NCI-H526 (cell line): ENCODE results near the gene GPAT2.
A peak's percentile ranks its signal among the peaks of the same experiment; 100 is the strongest.
"Not testable (repeated sequence)": the region's sequence is repeated elsewhere in the genome, so short reads cannot be mapped to it uniquely, and the experiment has no call there.

ENCODE experiments used
- DNase-seq, 2 experiments: peaks; one replicate each; lab custom pipeline; 2025; lab: John Stamatoyannopoulos, UW

The GPAT2 gene

GRCh38 chr2:96034792-96035191 lies at the start of gene GPAT2:
TSS of gene GPAT2 (minus strand) at chr2:96034916. CDS start at chr2:96032359, 2,557 bp downstream.
- not testable (repeated sequence) for DNase-seq

GRCh38 chr2:96083989-96084857 lies 49.5 kb upstream of the GPAT2 start:
- no peak for DNase-seq

GRCh38 chr2:96083064-96083939 lies 48.6 kb upstream of the GPAT2 start:
- DNase-seq = no peak

DNA sequence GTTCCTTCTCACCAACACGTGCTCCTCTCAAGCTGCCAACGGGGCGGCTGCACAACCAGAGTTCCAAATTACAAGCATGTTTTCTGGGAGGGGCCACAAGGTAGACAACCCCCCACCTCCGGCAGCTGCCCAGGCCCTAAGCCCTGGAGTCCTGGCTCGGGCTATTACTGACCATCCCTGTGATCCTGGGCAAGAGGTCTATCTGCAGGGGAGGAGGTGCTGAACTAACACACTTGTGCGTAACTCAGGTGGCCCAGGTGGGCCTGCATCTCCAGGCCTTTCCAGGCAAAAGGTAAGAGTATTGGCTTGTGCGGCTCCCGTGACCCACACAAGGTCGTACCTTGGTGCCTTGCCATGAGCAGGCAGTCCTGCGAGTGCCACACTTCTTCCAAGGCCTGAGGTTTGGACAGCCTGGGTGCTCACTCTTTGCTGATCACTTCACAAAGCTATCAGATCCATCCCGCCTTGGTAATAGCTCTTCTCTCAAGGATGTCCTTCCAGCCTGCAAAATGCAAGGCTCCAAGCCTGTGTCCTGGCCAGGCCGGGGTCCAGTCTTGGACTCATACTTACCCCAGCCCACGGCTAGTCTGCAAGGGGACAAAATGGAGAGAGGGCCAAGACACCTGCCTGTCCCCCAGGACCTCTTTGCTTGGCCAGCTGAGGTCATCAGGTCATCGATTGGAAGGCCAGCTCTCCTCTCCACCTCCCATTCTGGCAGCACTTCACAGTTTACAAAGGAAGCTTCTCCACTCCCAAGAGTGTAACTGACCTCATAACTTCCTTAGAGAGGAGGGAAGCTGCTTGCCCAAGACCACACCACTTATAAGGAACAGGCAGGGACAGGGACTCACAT lies 47.7 kb upstream of the GPAT2 start:
- DNase-seq = no peak

DNA sequence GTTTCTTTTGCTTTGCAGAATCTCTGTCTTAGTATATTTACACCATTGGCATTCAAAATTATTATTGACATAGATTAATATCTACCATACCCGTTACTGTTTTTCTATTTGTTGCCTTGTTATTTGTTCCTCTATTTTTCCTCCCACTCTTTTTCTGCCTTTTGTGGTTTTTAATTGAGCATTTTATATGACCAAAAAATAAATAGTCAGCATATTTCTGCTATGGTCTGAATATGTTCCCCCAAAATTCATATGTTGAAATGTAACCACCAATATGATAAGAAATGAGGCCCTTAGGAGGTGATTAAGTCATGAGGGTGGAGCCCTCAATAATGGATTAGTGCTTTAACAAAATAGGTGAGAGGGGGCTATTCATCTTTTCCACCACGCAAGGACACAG lies 46.3 kb upstream of the GPAT2 start:
- DNase-seq = no peak

- DNase-seq = no peak
Measured at GRCh38 chr2:96075199-96075771, 40.6 kb upstream of the GPAT2 start.

- DNase-seq = no peak
Measured at GRCh38 chr2:96074156-96074555, 39.4 kb upstream of the GPAT2 start.

- no peak for DNase-seq
Measured at GRCh38 chr2:96073170-96073775, 38.6 kb upstream of the GPAT2 start.

- no peak for DNase-seq
Measured at GRCh38 chr2:96072746-96073145, 38.0 kb upstream of the GPAT2 start.

DNA sequence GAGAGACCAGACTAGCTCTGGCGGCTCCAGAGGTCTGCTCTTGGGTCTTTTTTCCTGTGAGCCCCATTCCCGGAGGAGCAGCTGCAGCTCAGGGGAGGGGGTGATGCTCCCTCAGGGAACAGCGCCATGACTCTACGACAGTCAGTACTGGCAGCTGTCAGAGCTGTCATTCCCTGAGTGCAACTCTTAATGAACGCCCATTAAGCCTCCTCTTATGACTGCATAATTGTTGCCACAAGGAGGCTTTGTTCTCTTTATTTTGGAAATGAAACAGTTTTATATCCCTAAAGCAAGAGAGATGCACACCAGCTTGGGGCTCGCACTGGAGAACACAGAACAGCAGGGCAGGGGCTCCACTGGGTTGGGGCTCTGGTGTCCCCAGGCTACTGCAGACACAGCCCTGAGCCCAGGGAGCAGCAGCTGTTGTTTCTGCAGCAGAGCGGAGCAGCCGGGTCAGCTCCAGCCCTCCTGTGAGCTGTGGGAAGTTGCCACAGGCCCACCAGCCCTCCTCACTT lies 37.3 kb upstream of the GPAT2 start:
- peak in 1 of 2 experiments; percentile 1 for DNase-seq

DNA sequence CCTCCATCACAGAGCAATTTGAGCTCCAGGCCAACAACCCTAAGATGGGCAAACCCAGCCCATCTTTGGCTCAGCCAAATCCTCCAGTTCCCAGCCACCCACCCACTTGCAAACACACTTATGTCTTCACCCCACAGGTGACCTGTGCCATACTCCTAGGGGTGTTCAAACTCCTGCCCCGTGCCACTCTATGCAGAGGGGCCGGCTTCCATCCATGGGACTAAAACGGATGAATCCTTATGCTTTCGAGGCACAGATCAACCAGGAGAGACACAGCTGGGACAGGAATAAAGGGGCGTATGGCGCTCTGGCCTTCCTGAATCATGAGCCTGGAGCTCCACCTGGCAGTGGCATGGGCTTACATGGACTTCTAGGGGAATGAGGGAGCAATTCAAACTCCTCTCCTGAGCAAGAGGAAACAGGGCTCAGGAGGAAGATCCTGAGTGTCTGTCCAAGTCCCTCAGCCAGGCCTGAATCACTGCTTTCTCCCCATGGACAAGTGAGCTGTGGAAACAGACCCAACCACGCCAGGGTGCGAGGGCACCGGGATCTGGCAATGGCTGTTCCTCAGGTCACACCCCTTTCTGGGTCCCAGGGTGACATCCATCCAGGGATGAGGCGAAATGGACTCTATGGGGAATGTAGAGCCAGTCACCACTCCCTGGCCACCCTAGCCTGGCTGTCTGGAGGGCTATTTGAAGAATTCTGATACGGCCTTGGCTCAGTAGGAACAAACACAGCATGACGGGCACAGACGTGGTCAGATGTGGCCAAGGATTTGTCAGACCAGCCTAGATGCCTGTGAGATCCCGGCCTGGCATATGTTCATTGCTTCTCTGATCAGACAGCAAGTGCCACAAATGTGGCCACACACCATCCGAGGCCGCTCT lies 36.6 kb upstream of the GPAT2 start:
- not testable (repeated sequence) for DNase-seq

DNA sequence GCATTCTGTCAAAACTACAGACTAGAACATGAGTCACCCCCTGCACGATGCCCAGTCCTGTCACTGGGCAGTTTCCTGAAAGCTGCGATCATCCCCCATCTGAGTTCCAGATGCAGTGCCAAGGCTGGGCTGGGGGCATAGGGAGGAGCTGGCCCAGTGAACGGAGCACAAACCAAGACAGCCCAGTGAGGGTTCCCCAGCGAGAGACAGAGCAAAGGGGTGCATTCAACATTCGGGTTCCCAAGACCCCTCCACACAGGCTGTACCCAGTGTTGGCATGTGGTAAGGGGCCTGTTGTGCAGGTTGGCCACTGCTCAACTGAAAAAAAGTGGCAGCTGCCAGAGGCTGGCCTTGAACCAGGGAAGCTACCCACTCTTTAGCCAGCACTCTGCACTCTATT lies 35.6 kb upstream of the GPAT2 start:
- not testable (repeated sequence) for DNase-seq

GRCh38 chr2:96069878-96070277 lies 35.2 kb upstream of the GPAT2 start:
- not testable (repeated sequence) for DNase-seq

DNA sequence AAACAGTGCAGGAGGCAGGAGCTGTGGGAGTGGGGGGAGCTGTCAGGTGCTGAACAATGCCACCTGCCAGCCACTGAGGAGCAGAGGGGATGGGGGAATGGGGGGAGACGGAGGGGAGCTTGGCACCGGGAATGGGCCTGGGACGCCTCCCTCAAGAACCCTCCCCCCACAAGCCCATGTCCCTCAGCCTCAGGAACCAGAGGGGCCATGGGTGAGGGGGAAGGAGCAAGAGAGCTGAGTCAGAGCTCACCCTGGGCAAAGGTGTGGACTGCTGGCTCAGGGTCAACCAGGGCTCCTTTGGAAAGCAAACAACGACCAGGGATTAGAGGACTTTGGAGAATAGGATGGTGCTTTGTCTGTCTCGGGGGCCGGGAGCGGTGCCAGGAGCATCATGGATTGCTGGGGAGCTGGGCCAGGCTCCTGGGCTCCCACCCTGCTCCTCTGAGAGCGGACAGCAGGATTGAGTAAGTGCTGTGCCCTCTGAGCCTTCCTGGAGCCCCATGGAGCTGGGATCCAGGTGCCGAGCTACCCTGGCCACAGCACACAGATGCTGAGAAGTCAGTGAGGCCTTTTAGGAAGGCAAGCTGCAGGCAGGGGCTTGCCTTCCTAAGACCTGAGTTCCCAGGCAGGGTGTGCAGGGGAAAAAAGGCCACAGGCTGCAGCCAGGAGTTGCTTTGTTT lies 33.3 kb upstream of the GPAT2 start:
- not testable (repeated sequence) for DNase-seq

DNA sequence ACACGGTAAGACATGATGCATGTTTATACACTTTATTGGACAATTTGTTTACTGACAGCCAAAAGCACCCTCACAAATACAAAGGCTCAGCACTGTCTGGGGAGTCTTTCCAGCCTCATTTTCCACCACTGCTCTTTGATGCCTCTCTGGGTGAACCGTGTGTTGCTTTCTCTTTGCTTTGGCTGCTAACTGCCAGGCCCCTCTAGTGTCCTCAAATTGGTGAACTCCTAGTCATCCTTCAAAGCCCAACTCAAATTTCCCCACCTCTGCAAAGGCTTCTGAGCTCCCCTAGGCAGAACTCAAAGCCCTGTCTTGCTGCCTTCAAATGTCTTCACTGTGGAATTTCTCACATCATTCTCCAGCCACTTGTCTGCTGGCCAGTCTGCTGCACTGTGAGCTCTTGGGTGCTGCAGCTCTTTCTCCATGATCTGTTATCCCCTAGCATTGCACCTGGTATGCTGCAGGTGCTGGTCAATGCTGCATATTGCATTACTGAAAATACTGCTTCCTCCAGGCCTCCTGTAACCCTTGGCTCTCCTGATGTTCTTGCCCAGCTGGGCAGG lies 32.5 kb upstream of the GPAT2 start:
- not testable (repeated sequence) for DNase-seq

- DNase-seq = not testable (repeated sequence)
Measured at GRCh38 chr2:96066511-96066910, 31.8 kb upstream of the GPAT2 start.

DNA sequence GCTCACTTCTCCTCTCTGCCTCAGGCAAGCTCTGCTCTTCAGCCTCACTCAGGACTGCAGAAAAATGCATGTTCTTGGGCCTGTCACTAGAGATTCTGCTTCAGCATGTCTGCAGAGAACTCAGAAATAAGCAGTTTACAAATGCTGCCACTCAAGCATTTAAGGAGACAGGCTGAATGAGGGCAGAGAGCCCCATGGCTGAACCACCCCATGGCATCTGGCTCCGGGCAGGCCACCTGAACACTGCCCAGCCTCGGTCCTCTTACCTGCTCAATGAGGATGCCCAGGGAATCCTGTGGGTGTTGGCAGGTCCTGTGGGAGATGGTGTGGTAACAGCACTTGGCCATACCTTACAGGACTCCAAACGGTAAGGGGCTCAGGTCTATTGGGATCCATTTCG lies 31.2 kb upstream of the GPAT2 start:
- DNase-seq = not testable (repeated sequence)

DNA sequence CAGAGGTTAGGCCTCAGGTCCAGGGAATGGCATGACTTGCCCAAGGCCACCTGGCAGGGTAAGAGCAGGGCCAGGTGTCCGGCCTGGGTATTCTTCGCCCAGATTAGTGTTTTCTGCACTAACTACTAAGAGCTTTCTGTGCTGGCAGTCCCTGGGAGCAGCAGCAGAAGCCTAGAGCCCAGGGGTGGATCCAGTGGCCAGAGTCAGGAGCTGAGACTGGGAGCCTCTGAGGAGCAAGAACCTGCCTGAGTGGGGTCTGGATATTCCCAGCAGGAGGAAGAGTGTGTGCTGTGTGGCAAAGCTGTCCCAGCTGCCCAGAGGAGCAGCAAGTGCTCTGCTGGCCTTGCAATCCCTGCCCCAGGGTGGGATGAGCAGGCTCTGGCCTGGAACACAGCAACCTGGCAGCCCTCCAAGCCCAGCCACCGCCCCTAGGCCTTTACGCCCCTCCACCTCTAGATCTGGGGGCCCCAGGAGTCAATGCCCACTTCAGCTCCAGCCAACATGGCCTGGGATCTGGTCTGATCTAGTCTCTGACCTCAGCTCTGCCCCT lies 30.7 kb upstream of the GPAT2 start:
- DNase-seq = no peak

- DNase-seq = not testable (repeated sequence)
Measured at GRCh38 chr2:96064760-96065159, 30.0 kb upstream of the GPAT2 start.
